ENCODE measurements around the gene CSK. TPM values are rescaled to one million over a fixed set of nuclear protein-coding genes. Genes with fewer than 3 reads are reported as not detected.

The CSK gene
- polyA plus RNA-seq, 1 of the 3 experiments (the other 2 are of a cell fraction), result 53.1 TPM

GRCh38 chr15:74839526-74840395 lies 57.9 kb downstream of the CSK start:
- POLR2A ChIA-PET, result interaction anchor here (1.3 kb wide), 1 partner anchor 117 kb away, joined by 4 read pairs; the partner anchor contains the start of gene RPP25
- DNase-seq, result no peak
- H3K27ac ChIP-seq (ENCODE audit: low read depth in 2 of 2, low read length in 1 of 2), result no peak overlapping the region
- no peak overlapping the region for H3K4me3 ChIP-seq (ENCODE audit: low read depth in 2 of 2, low read length in 1 of 2)
- no peaks in the 10 kb centered on the region for H4K20me1 ChIP-seq (ENCODE audit: insufficient read depth)
- TF ChIP-seq TCF12 (IDR thresholded peaks at IDR 0.05), result no peak
- TF ChIP-seq, protein P1, sequence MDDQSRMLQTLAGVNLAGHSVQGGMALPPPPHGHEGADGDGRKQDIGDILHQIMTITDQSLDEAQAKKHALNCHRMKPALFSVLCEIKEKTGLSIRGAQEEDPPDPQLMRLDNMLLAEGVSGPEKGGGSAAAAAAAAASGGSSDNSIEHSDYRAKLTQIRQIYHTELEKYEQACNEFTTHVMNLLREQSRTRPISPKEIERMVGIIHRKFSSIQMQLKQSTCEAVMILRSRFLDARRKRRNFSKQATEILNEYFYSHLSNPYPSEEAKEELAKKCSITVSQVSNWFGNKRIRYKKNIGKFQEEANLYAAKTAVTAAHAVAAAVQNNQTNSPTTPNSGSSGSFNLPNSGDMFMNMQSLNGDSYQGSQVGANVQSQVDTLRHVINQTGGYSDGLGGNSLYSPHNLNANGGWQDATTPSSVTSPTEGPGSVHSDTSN (IDR thresholded peaks at IDR 0.05), result no peak
- TF ChIP-seq EP300 (IDR thresholded peaks at IDR 0.05; ENCODE audit: borderline replicate concordance in 1 of 2, low read depth in 1 of 2, low read length in 1 of 2), result no peak
- H3K79me2 ChIP-seq (ENCODE audit: insufficient read depth), result no peaks in the 10 kb centered on the region
- H3K9me3 ChIP-seq, result no peaks in the 10 kb centered on the region
- CTCF ChIA-PET, result interaction anchor here (0.7 to 10.8 kb wide), 5 partner anchors 12 to 69 kb away, joined by 3 to 95 read pairs (median 3); no protein-coding TSS in a partner anchor
- 92% methylated on average over 18 of the region's 31 CpGs for WGBS (ENCODE audit: low lambda C conversion rate)
- peaks cover 0 to 36% of the 10 kb centered on the region in 2 experiments for H3K36me3 ChIP-seq (replicated peaks in 1 of 2; ENCODE audit: control insufficient read depth in 1 of 2, insufficient read depth in 2 of 2, low read length in 1 of 2)
- H3K4me2 ChIP-seq, result no peak overlapping the region
- H3K9ac ChIP-seq, result no peak overlapping the region
- no peaks in the 10 kb centered on the region for H3F3A ChIP-seq (replicated peaks; ENCODE audit: insufficient read depth)
- no peaks in the 10 kb centered on the region for H3K9me2 ChIP-seq
- H3K27me3 ChIP-seq (ENCODE audit: insufficient read depth), result no peaks in the 10 kb centered on the region
- H2AFZ ChIP-seq (ENCODE audit: low read depth), result no peak overlapping the region
- H3K4me1 ChIP-seq (ENCODE audit: control insufficient read depth in 1 of 2, insufficient read depth in 2 of 2, low read depth in 1 of 2, low read length in 1 of 2), result peaks cover 0 to 23% of the 10 kb centered on the region in 2 experiments; a peak in 2 of 4 replicates

GRCh38 chr15:74840851-74841775 lies 59.2 kb downstream of the CSK start:
- Histone ChIP-seq H2AFZ (ENCODE audit: low read depth) (no peak overlapping the region), H3K4me1 (ENCODE audit: control insufficient read depth in 1 of 2, insufficient read depth in 2 of 2, low read depth in 1 of 2, low read length in 1 of 2) (peaks cover 0 to 23% of the 10 kb centered on the region in 2 experiments; a peak in 2 of 4 replicates), H3K79me2 (ENCODE audit: insufficient read depth) (no peaks in the 10 kb centered on the region), H3K27ac (ENCODE audit: low read depth in 2 of 2, low read length in 1 of 2) (no peak overlapping the region), H3K9ac (no peak overlapping the region), H3F3A (replicated peaks; ENCODE audit: insufficient read depth) (no peaks in the 10 kb centered on the region), H3K4me2 (peak overlapping the region; percentile 96; the same call in 1 of the 2 replicates), H3K27me3 (ENCODE audit: insufficient read depth) (no peaks in the 10 kb centered on the region), H3K9me2 (no peaks in the 10 kb centered on the region), H3K9me3 (no peaks in the 10 kb centered on the region), H3K4me3 (ENCODE audit: low read depth in 2 of 2, low read length in 1 of 2) (no peak overlapping the region), H3K36me3 (replicated peaks in 1 of 2; ENCODE audit: control insufficient read depth in 1 of 2, insufficient read depth in 2 of 2, low read length in 1 of 2) (peaks cover 0 to 42% of the 10 kb centered on the region in 2 experiments), H4K20me1 (ENCODE audit: insufficient read depth) (no peaks in the 10 kb centered on the region)
- WGBS (ENCODE audit: low lambda C conversion rate), result 92% methylated on average over 9 of the region's 9 CpGs
- CTCF ChIA-PET, result interaction anchor here (0.7 to 10.8 kb wide), 7 partner anchors 12 to 109 kb away, joined by 3 to 95 read pairs (median 12); no protein-coding TSS in a partner anchor
- no peak for DNase-seq
- POLR2A ChIA-PET, result interaction anchor here (1.2 to 1.3 kb wide), 2 partner anchors 14 to 116 kb away, joined by 4 read pairs; partner anchors contain the start of gene RPP25
- TF ChIP-seq EP300 (IDR thresholded peaks at IDR 0.05; ENCODE audit: borderline replicate concordance in 1 of 2, low read depth in 1 of 2, low read length in 1 of 2) (no peak), TCF12 (IDR thresholded peaks at IDR 0.05) (no peak), NRF1 (IDR thresholded peaks at IDR 0.05; ENCODE audit: low read depth, low read length) (no peak), YY1 (IDR thresholded peaks at IDR 0.05; ENCODE audit: low read depth) (no peak), GABPA (IDR thresholded peaks at IDR 0.05; ENCODE audit: low read depth) (no peak), RFX5 (IDR thresholded peaks at IDR 0.05; ENCODE audit: low read length) (no peak), POLR2AphosphoS5 (IDR thresholded peaks at IDR 0.05; ENCODE audit: low read depth, low read length) (no peak), EZH2phosphoT487 (IDR thresholded peaks at IDR 0.05; ENCODE audit: borderline replicate concordance, low read depth) (no peak)
- TF ChIP-seq, protein P2, sequence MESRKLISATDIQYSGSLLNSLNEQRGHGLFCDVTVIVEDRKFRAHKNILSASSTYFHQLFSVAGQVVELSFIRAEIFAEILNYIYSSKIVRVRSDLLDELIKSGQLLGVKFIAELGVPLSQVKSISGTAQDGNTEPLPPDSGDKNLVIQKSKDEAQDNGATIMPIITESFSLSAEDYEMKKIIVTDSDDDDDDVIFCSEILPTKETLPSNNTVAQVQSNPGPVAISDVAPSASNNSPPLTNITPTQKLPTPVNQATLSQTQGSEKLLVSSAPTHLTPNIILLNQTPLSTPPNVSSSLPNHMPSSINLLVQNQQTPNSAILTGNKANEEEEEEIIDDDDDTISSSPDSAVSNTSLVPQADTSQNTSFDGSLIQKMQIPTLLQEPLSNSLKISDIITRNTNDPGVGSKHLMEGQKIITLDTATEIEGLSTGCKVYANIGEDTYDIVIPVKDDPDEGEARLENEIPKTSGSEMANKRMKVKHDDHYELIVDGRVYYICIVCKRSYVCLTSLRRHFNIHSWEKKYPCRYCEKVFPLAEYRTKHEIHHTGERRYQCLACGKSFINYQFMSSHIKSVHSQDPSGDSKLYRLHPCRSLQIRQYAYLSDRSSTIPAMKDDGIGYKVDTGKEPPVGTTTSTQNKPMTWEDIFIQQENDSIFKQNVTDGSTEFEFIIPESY (IDR thresholded peaks at IDR 0.05; ENCODE audit: borderline replicate concordance, low read depth), result no peak
- TF ChIP-seq, protein P3, sequence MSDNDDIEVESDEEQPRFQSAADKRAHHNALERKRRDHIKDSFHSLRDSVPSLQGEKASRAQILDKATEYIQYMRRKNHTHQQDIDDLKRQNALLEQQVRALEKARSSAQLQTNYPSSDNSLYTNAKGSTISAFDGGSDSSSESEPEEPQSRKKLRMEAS (IDR thresholded peaks at IDR 0.05; ENCODE audit: low read depth), result no peak
- TF ChIP-seq, protein P1 (IDR thresholded peaks at IDR 0.05), result no peak
- TF ChIP-seq, protein P4, sequence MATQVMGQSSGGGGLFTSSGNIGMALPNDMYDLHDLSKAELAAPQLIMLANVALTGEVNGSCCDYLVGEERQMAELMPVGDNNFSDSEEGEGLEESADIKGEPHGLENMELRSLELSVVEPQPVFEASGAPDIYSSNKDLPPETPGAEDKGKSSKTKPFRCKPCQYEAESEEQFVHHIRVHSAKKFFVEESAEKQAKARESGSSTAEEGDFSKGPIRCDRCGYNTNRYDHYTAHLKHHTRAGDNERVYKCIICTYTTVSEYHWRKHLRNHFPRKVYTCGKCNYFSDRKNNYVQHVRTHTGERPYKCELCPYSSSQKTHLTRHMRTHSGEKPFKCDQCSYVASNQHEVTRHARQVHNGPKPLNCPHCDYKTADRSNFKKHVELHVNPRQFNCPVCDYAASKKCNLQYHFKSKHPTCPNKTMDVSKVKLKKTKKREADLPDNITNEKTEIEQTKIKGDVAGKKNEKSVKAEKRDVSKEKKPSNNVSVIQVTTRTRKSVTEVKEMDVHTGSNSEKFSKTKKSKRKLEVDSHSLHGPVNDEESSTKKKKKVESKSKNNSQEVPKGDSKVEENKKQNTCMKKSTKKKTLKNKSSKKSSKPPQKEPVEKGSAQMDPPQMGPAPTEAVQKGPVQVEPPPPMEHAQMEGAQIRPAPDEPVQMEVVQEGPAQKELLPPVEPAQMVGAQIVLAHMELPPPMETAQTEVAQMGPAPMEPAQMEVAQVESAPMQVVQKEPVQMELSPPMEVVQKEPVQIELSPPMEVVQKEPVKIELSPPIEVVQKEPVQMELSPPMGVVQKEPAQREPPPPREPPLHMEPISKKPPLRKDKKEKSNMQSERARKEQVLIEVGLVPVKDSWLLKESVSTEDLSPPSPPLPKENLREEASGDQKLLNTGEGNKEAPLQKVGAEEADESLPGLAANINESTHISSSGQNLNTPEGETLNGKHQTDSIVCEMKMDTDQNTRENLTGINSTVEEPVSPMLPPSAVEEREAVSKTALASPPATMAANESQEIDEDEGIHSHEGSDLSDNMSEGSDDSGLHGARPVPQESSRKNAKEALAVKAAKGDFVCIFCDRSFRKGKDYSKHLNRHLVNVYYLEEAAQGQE (IDR thresholded peaks at IDR 0.05; ENCODE audit: low read depth, low read length), result no peak
